GDM1 (cell line): ENCODE data around the gene JDP2.

Experiments used
- DNase-seq: peaks from one replicate; lab custom pipeline; 2025; lab: John Stamatoyannopoulos, UW

JDP2 gene

DNA sequence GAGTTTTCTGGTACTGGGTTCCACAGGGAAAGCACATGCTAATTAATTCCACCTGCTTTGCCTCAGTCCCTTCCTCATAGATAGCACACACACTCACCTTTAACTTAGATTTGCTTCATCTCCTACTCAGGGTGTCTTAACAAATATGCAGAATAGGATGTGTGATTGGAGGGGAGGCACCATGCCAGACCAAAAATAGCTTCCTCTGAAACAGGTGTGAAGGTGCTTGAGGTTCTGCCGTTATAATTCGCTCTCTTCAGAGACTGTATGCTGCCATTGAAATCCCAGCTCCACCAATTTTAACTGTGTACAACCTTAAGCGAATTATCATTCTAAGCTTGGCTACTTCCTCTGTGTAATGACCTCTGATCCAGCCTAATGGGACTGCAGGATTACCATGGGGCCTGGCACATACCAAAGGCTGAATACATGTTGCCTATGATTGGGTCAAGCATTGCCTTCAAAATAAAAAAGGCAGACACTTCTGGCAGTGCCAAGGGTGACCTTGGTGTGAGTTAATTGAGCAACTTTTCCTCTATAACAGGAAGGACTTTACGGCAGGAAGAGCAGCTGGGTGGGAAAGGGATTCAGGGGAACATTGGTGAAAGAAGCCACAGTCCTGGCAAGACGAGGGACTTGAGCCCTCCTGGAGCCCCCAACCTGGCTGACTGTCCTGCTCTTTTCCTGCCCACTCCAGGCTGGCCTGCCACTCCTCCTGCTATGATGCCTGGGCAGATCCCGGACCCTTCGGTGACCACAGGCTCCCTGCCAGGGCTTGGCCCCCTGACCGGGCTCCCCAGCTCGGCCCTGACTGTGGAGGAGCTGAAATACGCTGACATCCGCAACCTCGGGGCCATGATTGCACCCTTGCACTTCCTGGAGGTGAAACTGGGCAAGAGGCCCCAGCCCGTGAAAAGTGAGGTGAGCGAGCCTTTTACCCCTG, 9.7 kb downstream of the JDP2 start:
- no peak for DNase-seq

DNA sequence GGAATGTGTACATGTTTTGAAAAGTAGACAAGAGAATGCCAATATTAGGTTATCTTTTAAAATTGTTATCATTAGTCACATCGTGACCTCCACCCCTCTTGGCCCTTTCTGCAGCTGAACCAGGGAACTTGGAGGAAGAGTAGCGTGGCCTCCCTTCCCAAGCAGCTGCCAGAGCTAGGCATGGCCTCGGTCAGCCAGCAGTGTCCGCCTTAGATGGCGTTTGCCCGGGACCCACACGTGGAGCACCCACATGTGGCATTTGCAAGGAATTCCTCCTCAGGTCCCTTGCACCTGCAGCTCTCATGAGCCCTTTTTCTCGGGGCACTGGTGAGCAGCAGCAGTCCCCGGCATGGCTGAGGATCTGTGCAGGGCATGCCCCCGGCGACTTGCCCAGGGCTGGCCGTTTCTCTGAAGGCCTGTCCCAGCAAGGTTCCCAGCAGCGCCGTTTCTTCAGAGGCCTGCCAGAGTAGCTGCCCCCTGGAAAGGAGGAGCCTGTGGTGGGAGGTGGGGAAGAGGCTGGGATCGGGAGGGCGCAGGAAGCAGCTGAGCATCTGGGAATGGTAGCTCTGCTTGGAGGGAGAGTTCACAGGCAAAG, 10.8 kb downstream of the JDP2 start:
- no peak for DNase-seq

DNA sequence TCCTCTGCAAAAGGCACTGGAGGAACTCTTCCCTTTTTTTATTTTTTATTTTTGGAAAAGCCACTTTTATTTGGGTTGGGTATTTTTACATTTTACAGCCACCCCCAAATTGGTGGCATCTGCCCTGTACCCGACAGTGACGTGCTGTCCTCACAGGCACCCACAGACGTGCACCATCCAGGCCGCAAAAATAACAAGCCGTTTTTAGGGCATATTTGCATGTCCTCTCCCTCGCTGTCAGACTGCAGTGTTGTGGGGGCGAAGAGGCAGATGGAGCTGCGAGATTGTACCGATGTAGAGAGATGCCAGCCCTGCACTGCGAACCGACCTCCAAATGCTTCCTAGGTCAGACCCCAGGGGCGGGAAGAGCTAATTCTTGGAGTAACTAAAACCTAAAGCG, 12.2 kb downstream of the JDP2 start:
- no peak for DNase-seq

DNA sequence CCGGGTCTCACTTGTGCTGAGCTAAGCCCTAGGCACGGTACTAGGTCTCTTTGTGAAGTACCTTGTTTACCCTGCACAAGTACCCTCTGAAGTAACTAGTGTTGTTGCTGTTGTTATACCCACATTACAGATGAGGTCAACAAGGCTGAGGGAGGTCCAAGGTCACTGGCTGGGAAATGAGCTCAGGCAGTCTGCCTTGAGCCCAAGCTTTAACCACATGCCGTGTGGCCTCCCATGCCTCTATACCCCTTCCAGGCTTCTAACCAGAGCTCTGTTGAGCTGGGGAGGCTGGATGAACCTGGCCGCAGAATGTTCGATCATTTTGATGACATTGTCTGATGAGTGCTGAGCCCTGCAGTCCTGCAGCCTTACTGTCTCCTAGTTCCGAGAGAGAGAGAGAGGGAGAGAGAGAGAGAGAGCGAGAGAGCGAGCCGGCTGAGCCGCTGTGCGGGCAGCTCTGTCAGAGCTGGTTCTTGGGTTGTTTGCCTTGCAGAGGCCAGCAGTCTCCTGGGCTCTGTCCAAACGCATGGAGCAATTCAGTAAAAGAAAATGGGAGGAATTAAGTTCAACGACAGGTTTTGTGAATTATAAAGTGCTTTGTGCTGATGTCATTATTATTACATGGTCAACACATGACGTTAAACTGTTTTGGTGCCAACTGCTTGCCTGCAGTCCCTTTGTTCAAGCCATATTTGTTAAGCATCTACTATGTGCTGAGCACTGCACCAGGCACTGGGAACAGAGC, 13.1 kb downstream of the JDP2 start:
- no peak for DNase-seq

DNA sequence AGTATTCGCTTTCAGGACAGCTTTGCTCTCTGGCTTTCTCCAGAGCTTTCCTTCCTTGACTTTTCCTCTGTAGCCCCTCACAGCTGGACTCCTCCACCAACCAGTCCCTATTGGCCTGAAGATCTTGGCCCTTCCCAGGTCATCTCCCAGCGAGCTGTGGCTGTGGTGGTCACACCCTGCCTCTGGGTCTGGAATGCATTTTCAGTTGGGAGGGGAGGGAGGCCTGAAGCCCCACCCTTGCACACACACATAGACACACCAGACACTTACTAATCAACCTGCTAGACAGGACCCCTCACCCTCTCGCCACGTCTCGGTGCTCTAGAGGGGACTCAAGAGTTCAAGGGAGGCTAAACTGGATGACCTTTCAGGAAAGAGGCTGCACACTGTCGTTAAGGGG, 13.9 kb downstream of the JDP2 start:
- no peak for DNase-seq

DNA sequence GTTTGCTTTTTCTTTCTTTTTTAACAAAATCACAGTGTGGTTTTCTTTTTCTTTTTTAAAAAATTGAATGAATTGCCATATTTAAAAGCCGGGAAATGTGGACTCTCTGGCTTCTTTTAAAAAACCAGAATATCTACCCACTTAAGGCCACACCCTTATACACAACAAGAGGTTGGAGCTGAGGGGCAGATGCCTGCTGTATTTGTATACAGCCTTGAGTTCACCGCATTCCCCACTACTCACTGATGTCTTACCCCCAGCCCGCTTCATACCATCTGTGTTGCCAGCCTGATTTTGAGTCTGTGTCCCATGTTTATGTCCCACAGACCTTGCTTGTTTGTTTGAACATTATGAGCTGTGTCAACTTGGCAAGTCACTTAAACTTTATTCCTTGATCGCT, 14.3 kb downstream of the JDP2 start:
- no peak for DNase-seq

DNA sequence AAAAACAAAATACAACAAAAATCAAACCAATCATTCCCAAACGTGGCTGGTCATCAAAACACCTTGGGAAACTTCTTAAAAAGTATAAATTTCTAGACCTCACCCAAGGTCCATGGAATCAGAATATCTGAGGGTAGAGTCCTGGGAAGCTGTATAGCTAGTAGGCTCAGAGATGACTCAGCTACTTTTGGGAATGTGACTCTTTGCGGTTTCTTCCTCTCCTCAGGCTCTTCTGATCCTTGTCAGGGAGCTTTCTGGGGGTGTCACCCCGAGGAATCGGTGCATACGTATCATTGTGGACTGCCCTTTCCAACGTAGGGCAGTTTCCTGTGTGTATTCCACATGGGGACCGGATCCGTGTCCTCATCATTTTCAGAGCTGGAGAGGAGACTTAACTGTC, 14.8 kb downstream of the JDP2 start:
- no peak for DNase-seq

DNA sequence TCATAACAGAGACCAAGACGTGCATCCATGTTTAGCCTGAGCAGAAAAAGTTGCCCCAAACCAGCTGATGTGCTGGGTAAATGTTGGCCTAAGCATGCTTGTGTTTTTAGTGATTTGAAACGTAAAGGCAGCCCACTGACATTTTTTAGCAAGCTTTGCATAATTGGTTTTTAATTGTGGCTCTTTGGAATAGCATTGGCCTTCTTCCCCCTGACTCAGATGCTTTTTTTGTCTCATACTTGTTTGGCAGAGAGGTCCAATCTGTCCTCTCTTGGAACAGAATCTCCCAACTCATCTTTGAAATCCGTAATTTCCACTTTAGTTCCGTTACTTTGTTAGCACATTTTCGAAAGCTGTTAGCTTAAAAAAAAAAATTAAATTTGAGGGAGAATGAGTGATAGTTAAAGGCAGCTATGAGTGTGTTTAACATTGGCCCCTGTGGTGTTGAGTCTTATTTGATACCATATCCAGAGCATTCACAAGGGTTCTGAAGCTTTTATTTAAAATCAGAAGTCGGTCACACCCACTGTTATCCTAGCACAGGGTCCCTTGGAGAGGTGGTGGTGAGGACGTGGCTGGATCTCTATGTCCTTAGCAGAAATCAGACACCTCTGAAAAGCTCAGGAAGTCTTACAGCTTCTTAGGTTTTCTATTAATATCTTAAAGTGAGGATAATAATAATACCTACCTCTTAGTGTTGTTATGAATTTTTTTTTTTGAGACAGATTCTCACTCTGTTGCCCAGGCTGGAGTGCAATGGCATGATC, 15.6 kb downstream of the JDP2 start:
- no peak for DNase-seq

DNA sequence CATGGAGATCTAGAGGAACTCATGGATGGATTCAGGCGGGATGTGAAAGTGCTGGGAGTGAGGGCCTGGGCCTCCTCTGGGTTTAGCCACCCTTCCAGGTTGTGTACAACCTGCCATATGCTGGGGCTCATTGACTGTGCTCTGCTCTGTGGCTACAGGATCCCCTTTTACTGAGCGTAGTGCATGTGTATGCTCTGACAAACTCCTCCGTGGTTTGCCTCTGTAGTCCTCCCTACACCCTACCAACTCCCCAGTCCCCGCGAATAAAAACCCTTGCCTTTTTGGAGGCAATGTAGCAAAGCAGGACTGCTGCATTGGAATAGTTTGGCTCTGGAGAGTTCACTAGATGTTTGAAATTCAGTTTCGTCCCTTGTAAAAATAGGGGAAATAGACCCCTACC, 17.4 kb downstream of the JDP2 start:
- DNase-seq: no peak

DNA sequence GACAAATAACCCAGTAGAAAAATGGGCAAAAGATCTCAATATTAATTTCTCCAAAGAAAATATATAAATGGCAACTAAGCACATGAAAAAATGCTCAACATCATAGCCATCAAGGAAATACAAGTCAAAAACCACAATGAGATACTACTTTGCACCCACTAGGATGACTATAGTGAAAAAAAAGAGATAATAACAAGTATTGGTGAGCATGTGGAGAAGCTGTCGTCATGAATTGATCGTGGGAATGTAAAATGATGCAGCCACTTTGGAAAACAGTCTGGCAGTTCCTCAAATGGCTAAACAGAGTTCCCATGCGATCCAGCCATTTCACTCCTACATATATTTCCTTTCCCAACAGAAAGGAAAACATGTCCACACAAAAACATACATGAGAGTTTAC, 18.1 kb downstream of the JDP2 start:
- no peak for DNase-seq

DNA sequence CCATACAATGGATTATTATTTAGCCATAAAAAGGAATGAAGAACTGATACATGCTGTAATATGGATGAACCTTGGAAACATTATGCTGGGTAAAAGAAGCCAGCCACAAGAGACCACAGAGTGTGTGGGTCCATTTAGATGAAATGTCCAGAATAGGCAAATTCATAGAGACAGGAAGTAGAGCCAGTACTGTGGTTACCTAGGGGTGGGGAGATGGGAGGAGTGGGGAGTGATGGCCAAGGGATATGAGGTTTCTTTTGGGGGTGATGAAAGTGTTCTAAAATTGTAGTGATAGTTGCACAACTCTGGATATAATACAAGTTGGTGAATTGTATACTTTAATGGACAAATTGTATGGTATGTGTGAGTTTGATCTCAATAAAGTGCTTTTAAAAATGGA, 18.6 kb downstream of the JDP2 start:
- no peak for DNase-seq

DNA sequence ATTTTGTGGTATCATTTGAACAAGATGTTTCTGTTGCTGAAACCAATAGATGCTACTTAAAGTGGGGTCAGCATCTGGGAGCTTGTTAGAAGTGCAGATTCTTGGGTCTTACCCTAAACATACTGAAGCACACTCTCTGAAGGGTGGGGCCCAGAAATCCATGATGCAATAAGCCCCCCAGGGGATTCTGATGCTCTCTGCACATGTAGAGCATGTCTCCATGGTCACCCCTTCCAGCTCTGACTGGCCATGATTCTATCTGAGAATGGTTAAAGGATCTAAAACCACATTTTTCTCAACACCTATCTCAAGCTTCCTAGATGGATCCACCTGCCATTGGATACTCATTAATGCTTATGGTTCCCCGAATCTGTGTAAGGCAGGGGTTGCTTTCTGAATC, 20.4 kb downstream of the JDP2 start:
- no peak for DNase-seq

DNA sequence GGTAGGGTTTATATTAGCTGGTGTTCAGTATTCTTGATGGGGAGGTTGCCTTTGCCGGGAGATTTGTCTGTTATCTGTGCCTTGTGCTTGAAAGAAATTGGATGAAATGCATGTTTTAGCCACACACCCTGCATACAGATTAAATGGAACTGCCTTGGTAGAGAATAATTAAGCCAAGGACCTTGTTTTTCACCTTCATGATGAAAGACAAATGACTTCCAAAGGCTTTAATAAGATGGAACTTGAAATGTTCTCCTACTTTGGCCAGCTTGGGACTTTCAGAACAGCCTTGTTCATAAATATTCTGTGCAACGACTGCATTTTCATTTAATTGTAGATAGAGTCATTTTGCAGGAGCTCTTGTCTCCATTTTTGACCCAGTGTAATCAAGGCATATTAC, 21.2 kb downstream of the JDP2 start:
- no peak for DNase-seq

DNA sequence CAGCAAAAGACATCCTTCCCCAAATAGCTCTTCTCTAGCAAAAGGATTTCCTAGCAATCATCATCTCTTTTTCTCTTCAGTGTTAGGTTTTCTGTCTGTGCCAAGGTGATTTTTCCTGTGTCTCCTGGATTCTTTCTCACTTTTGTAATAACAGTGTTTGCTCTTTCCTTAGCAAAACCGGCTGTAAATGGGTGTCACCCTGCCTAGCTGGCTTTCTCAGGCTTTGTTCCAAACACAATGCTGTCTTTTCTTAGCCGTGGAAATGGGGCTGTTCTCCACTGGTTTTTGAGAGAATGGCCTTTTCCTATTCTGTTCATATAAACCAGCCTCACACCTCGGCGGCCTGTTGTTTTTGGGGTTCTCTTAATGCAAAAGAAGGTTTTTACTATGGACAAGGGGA, 21.9 kb downstream of the JDP2 start:
- no peak for DNase-seq

DNA sequence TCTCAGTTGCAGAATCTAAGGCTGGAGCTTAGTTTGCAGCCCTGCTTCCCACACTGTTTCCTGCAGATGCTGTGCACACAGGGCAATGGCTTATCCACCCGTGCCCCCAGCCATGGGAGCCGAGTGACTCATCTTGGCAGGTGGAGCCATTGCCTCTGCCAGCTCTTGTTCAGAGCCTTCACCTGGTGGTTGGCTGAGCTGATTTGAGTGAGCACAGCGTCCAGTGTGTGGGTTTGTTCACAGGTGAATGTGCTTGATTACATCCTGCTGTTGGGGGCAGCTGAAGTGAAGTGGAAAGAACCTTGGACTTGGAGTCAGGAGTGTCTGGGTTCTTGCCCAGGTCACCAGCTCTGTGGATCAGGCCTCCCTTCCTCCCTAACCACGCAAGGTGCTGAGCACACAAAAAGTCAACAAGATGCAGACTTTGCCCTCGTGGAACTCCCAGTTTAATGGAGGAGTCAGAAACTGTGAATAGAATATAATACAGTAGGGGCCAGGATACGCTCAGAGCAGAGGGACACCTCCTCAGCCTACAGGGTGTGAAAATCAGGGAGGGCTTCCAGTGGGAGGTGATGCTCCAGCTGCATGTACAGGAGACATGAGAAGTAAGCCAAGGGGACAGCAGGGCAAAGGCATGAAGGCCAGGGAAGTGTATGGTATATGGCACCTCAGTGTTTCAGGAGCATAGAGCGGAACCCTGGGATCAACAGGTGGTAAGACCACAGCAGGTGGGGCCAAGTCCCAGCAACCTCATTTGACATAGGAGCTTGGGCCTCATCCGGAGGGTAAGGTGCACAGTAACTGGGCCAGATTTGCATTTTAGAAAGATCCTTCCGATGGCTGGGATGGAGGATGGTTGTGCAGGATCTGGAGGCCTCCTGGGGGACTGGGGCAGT, 22.8 kb downstream of the JDP2 start:
- no peak for DNase-seq

DNA sequence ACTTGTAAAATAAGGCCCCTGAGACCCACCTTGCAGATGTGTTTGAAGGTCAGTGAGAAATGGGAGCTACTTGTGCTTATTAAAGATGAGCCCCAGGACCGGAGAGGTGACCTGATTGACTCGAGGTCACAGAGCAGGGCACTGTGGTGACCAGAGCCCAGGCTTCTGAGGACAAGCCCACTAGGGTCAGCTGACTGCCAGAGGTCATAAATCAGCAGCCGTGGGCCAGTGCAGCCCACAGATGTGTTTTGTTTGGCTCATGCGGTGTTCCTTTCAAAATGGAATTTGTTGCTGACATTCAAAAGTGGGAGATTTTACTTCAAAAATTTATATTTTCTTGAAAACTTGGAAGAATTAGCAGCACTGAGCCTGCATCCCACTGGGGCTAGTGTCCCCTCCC, 24.5 kb downstream of the JDP2 start:
- no peak for DNase-seq

DNA sequence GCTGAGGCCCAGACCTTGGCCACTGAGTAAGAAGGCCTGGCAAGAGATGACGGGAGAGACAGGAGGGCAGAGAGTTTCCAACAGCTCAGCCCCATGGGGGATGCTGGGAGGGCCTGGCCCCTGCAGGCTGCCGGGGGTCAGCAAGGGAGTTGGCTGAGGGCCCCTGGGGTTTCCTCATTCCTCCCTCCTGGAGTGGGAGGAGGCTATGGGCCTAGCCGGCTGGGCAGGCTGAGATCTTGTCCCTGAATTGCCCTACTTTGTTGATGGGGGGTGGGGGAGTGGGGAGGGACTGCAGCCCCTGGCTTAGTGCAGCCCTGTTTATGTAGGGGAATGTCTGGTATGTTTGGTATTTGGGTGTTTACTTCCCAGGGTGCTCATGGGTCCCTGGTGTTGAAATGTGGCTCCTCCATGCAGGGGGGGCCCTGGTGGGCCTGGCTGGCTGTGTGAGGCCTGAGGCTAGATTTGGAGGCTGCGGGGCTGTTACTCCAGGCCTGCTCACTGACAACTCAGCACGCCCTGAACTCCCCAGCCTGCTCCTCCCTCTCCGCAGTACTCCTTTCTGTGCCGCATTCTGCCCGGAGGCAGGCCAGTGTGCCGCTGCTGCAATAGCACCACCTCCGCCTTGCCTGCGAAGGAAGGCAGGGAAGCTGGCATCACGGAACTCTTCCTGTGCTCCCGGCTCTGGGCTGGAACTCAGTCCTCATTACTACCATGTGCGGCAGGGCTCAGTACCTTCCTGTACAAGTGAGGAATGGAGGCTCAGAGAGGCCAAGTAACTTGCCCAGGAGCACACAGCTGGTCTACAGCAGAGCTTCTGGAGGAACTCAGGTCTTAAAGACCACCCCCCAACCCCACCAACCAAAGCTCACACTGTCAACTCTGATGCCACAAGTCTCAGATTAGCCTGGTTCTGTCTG, 25.3 kb downstream of the JDP2 start:
- no peak for DNase-seq

DNA sequence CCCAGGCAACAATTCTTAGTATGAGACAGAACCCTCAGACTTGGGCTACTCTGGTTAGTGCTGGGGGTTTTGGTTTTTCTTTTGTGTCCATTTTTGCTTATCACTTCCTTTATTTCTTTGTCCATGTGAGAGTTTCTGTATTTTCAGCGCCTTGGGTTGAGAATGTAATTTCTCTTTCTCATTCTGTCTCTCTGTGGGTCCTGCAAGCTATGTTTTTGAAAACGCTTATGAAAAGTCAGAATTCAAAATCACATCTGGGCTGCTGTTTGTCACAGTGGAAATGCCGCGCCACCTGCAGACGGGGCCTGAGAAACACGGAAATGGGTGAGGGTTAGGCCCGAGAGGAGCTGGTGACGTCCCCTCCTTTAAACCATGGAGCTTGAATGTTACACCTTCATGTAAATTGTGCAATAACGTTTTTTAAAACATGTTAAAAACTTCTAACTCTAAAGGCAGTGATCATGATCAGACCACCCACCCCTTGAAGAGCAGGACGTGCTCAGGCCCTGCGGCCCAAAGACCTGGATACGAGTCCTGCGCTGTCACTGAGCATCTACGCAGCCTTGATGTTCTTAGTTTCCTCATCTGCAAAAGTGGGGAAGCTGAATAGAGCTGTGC, 26.1 kb downstream of the JDP2 start:
- DNase-seq: no peak

DNA sequence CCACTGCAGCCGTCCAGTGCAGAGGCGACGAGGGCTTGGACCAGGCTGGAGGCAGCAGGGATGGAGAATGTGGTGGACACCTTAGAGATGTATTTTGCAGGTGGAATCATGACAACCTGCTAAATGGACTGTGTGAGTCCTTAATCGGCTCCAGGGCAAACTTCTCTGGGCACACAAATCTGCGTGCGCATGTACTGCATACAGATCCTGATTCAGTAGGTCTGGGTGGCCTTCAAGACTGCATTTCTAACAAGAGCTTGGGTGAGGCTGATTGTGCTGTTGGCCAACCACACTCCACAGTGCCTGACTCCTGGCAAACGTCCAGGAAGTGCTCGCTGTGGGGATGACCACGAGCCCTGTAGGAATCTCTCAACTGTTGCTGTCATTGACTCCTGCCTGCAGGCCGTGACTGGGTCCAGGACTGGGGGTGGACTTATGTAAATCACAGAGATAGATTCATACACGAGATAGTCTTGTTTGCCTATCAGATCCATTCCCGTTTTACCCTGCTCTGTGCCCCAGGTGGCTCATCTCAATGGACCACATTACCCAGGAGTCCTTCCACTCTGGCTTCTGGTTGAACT, 27.2 kb downstream of the JDP2 start:
- DNase-seq: no peak
